Endothelial cell of umbilical vein (primary cell): ENCODE data around the gene CDC16. TPM values are rescaled to one million over a fixed set of nuclear protein-coding genes. Genes with fewer than 3 reads are reported as not detected.

Source experiments
- BruUV-seq: library from RNA; stranded (reverse); fragments of 400-500 nt; replicated peaks from 2 replicates; lab custom pipeline; 2021; lab: Mats Ljungman, UMichigan
- CTCF ChIA-PET: fragments of 300-600, 350-600 bp; sonication (Branson Sonifier 250); formaldehyde crosslinking; loops from one replicate; lab custom pipeline; 2021; ENCODE audit warnings: antibody characterized with exemption, inconsistent platforms; lab: Charles Lee
- POLR2A ChIA-PET: fragments of 300-600, 350-600 bp; sonication (Branson Sonifier 250); formaldehyde crosslinking; loops from one replicate; lab custom pipeline; 2021; ENCODE audit warnings: antibody characterized with exemption, inconsistent platforms; lab: Charles Lee
- DNase-seq: peaks from one replicate; pipeline ENCODE4 v3.0.0-alpha.2; 2011; ENCODE audit warnings: low read depth, low spot score
- FAIRE-seq: peaks from 2 replicates; lab custom pipeline; 2011; peaks lifted over from hg19 to GRCh38; lab: Jason Lieb, UNC
- H2AFZ ChIP-seq: 2 replicates; pipeline ENCODE4 v1.6.0; 2012; ENCODE audit warnings: low read depth, low read length, control low read depth, inconsistent platforms
- H3K27ac ChIP-seq: 2 replicates; pipeline ENCODE4 v1.5.1; 2011; ENCODE audit warnings: low read depth, mild to moderate bottlenecking, control low read depth, low read length, moderate library complexity; ENCODE audit not compliant: insufficient read depth
- H3K27me3 ChIP-seq, 2 experiments: 2 replicates each; pipeline versions ENCODE4 v1.6.0 to v1.6.1; 2011; ENCODE audit warnings: low read length in 2 of 2, mixed read lengths in 1 of 2; ENCODE audit not compliant: control insufficient read depth in 2 of 2, insufficient read depth in 2 of 2
- H3K36me3 ChIP-seq, 2 experiments: 2 replicates in 1 of 2; 3 replicates in 1 of 2; pipeline ENCODE4 v1.5.1; 2011; ENCODE audit warnings: low read length in 2 of 2, mild to moderate bottlenecking in 1 of 2, moderate library complexity in 1 of 2; ENCODE audit not compliant: control insufficient read depth in 2 of 2, insufficient read depth in 2 of 2; ENCODE audit errors: extremely low read depth in 1 of 2
- H3K4me1 ChIP-seq: 3 replicates; pipeline ENCODE4 v1.5.1; 2011; ENCODE audit warnings: mild to moderate bottlenecking, low read length; ENCODE audit not compliant: control insufficient read depth, insufficient read depth; ENCODE audit errors: extremely low read depth
- H3K4me2 ChIP-seq: 2 replicates; pipeline ENCODE4 v1.6.1; 2011; ENCODE audit warnings: low read length, control low read depth, mixed read lengths; ENCODE audit not compliant: insufficient read depth
- H3K4me3 ChIP-seq, 3 experiments: fragments of 200-600 bp in 1 of 3; sonication (generic), shearing (Covaris generic) in 1 of 3; replicated peaks in 1 of 3; 2 replicates each; pipeline ENCODE4 v1.5.1; 2011 to 2016; ENCODE audit warnings: control low read depth in 3 of 3, low read length in 3 of 3, mild to moderate bottlenecking in 2 of 3, inconsistent platforms in 1 of 3, low read depth in 1 of 3, moderate library complexity in 1 of 3; ENCODE audit not compliant: insufficient read depth in 1 of 3
- H3K79me2 ChIP-seq: 2 replicates; pipeline ENCODE4 v1.6.0; 2012; ENCODE audit warnings: low read length, inconsistent platforms; ENCODE audit not compliant: control insufficient read depth, insufficient read depth
- H3K9ac ChIP-seq: replicated peaks from 2 replicates; pipeline ENCODE3; 2011; ENCODE audit warnings: low read length, control low read depth; ENCODE audit not compliant: insufficient read depth; ENCODE audit errors: extremely low read depth
- H3K9me1 ChIP-seq: replicated peaks from 3 replicates; pipeline ENCODE4 v1.6.0; 2011; ENCODE audit warnings: mild to moderate bottlenecking, low read length; ENCODE audit not compliant: control insufficient read depth, insufficient read depth; ENCODE audit errors: extremely low read depth
- H3K9me3 ChIP-seq: replicated peaks from 2 replicates; pipeline ENCODE4 v1.5.1; 2012; ENCODE audit warnings: low read length, inconsistent platforms; ENCODE audit not compliant: control insufficient read depth, insufficient read depth
- H4K20me1 ChIP-seq: replicated peaks from 2 replicates; pipeline ENCODE3; 2011; ENCODE audit warnings: mild to moderate bottlenecking, low read length; ENCODE audit not compliant: control insufficient read depth, insufficient read depth; ENCODE audit errors: extremely low read depth
- CTCF ChIP-seq, 2 donors: IDR thresholded peaks; 1 replicate in 1 of 2; 2 replicates in 1 of 2; pipeline ENCODE4 v1.5.1; 2011; ENCODE audit warnings: low read length in 2 of 2, mild to moderate bottlenecking in 2 of 2, moderate library complexity in 2 of 2, control low read depth in 1 of 2, inconsistent platforms in 1 of 2, low read depth in 1 of 2; ENCODE audit not compliant: insufficient read depth in 1 of 2; ENCODE audit errors: extremely low read depth in 1 of 2
- EZH2 ChIP-seq: IDR thresholded peaks from 2 replicates; pipeline ENCODE4 v1.6.1; 2012; ENCODE audit warnings: borderline replicate concordance, low read depth, mild to moderate bottlenecking, moderate library complexity, low read length, inconsistent platforms; ENCODE audit not compliant: severe bottlenecking
- FOS ChIP-seq: IDR thresholded peaks from 2 replicates; pipeline ENCODE4 v1.6.1; 2011; ENCODE audit warnings: mild to moderate bottlenecking, low read length, moderate library complexity, borderline replicate concordance; ENCODE audit not compliant: insufficient read depth
- GATA2 ChIP-seq: IDR thresholded peaks from 2 replicates; pipeline ENCODE4 v1.7.0; 2011; ENCODE audit warnings: low read depth, mild to moderate bottlenecking, moderate library complexity, mixed read lengths, low read length; ENCODE audit not compliant: insufficient read length, insufficient read depth
- JUN ChIP-seq: IDR thresholded peaks from 2 replicates; pipeline ENCODE4 v1.6.1; 2011; ENCODE audit warnings: borderline replicate concordance, low read depth; ENCODE audit not compliant: insufficient read length, insufficient read depth
- MAX ChIP-seq: IDR thresholded peaks from 2 replicates; pipeline ENCODE4 v1.6.1; 2011; ENCODE audit not compliant: insufficient read depth, insufficient read length
- MYC ChIP-seq: IDR thresholded peaks from one replicate; pipeline ENCODE4 v1.6.1; 2011; ENCODE audit warnings: mild to moderate bottlenecking, low read depth, low read length
- POLR2A ChIP-seq: IDR thresholded peaks from 2 replicates; pipeline ENCODE4 v1.6.1; 2012; ENCODE audit warnings: low read depth, mild to moderate bottlenecking, control low read depth, low read length
- POLR2AphosphoS5 ChIP-seq: IDR thresholded peaks from 2 replicates; pipeline ENCODE4 v1.6.1; 2012; ENCODE audit warnings: low read depth, mild to moderate bottlenecking, control low read depth, low read length, moderate library complexity; ENCODE audit not compliant: insufficient read depth
- dilution Hi-C: fragments of 300-500 bp; cut with MboI; formaldehyde crosslinking; loops from one replicate; pipeline ENCODE4 v1.15.0; 2019; ENCODE audit warnings: low sequenced_read_pairs; ENCODE audit not compliant: extremely low pct_ligation_motif_present
- intact Hi-C: fragments of 100-400 bp; cut with micrococcal nuclease; formaldehyde crosslinking; loops from one replicate; pipeline ENCODE4 v1.10.0; 2022
- polyA plus RNA-seq, 4 experiments: library from polyadenylated mRNA; depleted of rRNA in 3 of 4; stranded (reverse) in 3 of 4; unstranded in 1 of 4; fragments of >200 nt; gene quantifications; 2 replicates each; pipeline versions ENCODE4 v1.2.1 to v1.2.3, GENCODE V29; 2011 to 2012; ENCODE audit warnings: missing spikeins in 1 of 4
- total RNA-seq: library from RNA; stranded (reverse); gene quantifications from 2 replicates; pipeline ENCODE4 v1.2.3, GENCODE V29; 2021

Gene CDC16
- total and polyA plus RNA-seq, 2 donors (not counting 3 experiments of a cell fraction or from before 2014, with no cell fraction given), result 41.6 to 83.3 TPM

- Histone ChIP-seq H3K79me2 (no peaks in the 10 kb centered on the region), H3K9ac (no peak overlapping the region), H3K9me1 (no peaks in the 10 kb centered on the region), H3K4me1 (peaks cover 14% of the 10 kb centered on the region), H3K27ac (no peak overlapping the region), H3K4me2 (no peak overlapping the region), H2AFZ (no peak overlapping the region), H3K9me3 (no peaks in the 10 kb centered on the region), H4K20me1 (no peaks in the 10 kb centered on the region), H3K27me3 (peaks cover 20 to 26% of the 10 kb centered on the region in 2 experiments), H3K36me3 (no peaks in the 10 kb centered on the region), H3K4me3 (no peak overlapping the region)
- FAIRE-seq (no peak), DNase-seq (no peak)
- POLR2A ChIA-PET, result no interaction called here
- TF ChIP-seq POLR2AphosphoS5, result no peak
- no peak for TF ChIP-seq JUN
- no peak for TF ChIP-seq FOS
- no peak for TF ChIP-seq POLR2A
- TF ChIP-seq GATA2, result no peak
- no peak for TF ChIP-seq MYC
- no peak for TF ChIP-seq MAX
- TF ChIP-seq EZH2, result no peak
- no peak for TF ChIP-seq CTCF (IDR thresholded peaks at IDR 0.05; ENCODE audit: extremely low read depth in 1 of 2, insufficient read depth in 1 of 2, low read depth in 1 of 2, low read length in 2 of 2)
- dilution Hi-C loops, result no loop called here
- CTCF ChIA-PET, result interaction anchor here (0.7 to 1.8 kb wide), 8 partner anchors 64 to 409 kb away, joined by 3 to 19 read pairs (median 5); no protein-coding TSS in a partner anchor
- intact Hi-C loops, result loop anchor here (1.0 to 5.0 kb wide), 7 partner anchors 95 to 408 kb away; no protein-coding TSS in a partner anchor
- no TSS peak for BruUV-seq
Measured at GRCh38 chr13:114225610-114226009, 9.1 kb upstream of the CDC16 start.
